Stomach (tissue), 9 donors: ENCODE results near the gene APOM. TPM values are rescaled to one million over a fixed set of nuclear protein-coding genes. Genes with fewer than 3 reads are reported as not detected.
A peak's percentile ranks its signal among the peaks of the same experiment; 100 is the strongest.

ENCODE experiments used
- DNase-seq, 2 donors: peaks; one replicate each; pipeline versions ENCODE4 v3.0.0 to v3.0.0-alpha.2; 2013 to 2019
- H3K27ac ChIP-seq, 5 donors: fragments of 200-600 bp in 4 of 5; sonication (generic) in 4 of 5; one replicate each; pipeline ENCODE4 v1.5.1; 2013 to 2019; ENCODE audit warnings: mild to moderate bottlenecking in 1 of 5, moderate library complexity in 1 of 5
- H3K27me3 ChIP-seq, 3 donors: fragments of 200-600 bp; sonication (generic); one replicate each; pipeline ENCODE4 v1.5.1; 2017 to 2019; ENCODE audit warnings: mixed run types in 1 of 3
- H3K36me3 ChIP-seq, 4 donors: fragments of 200-600 bp; sonication (generic); 1 replicate in 3 of 4; 2 replicates in 1 of 4; pipeline ENCODE4 v1.5.1; 2016 to 2019
- H3K4me1 ChIP-seq, 4 donors: fragments of 200-600 bp; sonication (generic); one replicate each; pipeline ENCODE4 v1.5.1; 2016 to 2019
- H3K4me3 ChIP-seq, 4 donors: fragments of 200-600 bp; sonication (generic) in 3 of 4; one replicate each; pipeline ENCODE4 v1.5.1; 2016 to 2019; ENCODE audit warnings: mild to moderate bottlenecking in 1 of 4
- H3K9me3 ChIP-seq, 4 donors: fragments of 200-600 bp; sonication (generic); one replicate each; pipeline ENCODE4 v1.5.1; 2016 to 2019
- EP300 ChIP-seq: sonication (generic); formaldehyde crosslinking; IDR thresholded peaks from one replicate; pipeline ENCODE4 v1.6.1; 2017; ENCODE audit warnings: antibody characterized with exemption
- POLR2A ChIP-seq, 4 donors: fragments of 450-650 bp; IDR thresholded peaks; one replicate each; pipeline ENCODE4 v1.6.1; 2016; ENCODE audit warnings: antibody characterized with exemption in 4 of 4, control low read depth in 2 of 4, mild to moderate bottlenecking in 1 of 4, moderate library complexity in 1 of 4
- POLR2AphosphoS5 ChIP-seq, 3 donors: sonication (generic); formaldehyde crosslinking; IDR thresholded peaks; one replicate each; pipeline ENCODE4 v1.6.1; 2016; ENCODE audit warnings: antibody characterized with exemption in 3 of 3
- WGBS, 5 donors: extraction: QIAGEN DNeasy Blood & Tissue Kit in 3 of 5; methylation state at CpG; one replicate each; pipeline versions ENCODE4 v1.1.5 to v1.1.7; 2013 to 2018; 5-methylcytosine and 5-hydroxymethylcytosine counted together
- intact Hi-C: fragments of 100-400 bp; cut with DNase I; formaldehyde crosslinking; loops from one replicate; pipeline ENCODE4 v1.15.1; 2023; ENCODE audit warnings: low total_unique reads
- polyA plus RNA-seq, 3 donors: library from polyadenylated mRNA; stranded (reverse); fragments of 200-250 nt; gene quantifications; one replicate each; pipeline ENCODE4 v1.2.3, GENCODE V29; 2013
- total RNA-seq, 5 donors: library from RNA; depleted of rRNA; stranded (reverse); fragments of >200 nt; gene quantifications; one replicate each; pipeline versions ENCODE4 v1.1.0 to v1.2.3, GENCODE V29; 2014 to 2016
- TF ChIP-seq, protein P1 (sequence below), 7 experiments: fragments of 450-650 bp in 4 of 7; fragments of 200-600 bp in 3 of 7; sonication (generic) in 3 of 7; IDR thresholded peaks; one replicate each; pipeline ENCODE4 v1.5.1; 2016 to 2019; ENCODE audit warnings: antibody characterized with exemption in 7 of 7, control low read depth in 2 of 7, mild to moderate bottlenecking in 1 of 7
- donor health status: healthy with polysubstance abuse.
- donor health status: Bipolar disorder and iron deficiency.
- donor health status: healthy.

Gene APOM
- total and polyA plus RNA-seq, 8 donors = 1.3 to 14.2 (median 6.4) TPM; not detected in 3

DNA sequence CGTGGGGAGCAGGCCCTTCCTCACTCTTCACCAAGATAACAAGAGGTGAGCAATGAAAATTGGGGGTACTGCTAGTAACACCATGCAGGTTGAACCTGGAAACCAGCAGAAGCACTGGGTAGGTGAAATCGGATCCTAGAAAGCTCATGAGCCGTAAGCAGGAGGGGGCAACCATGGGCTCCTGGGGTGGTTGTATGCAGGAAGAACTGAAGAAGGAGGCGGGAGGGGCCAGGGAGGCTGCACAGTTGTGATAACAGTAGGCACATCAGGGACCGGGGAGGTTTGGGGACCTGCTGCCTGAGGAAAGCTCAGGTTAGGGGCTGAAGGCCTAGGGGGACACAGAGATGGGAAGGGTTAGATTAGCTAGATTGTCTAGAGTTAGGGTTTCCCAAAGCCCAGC lies 30.8 kb downstream of the APOM start:
- no peaks in the 10 kb centered on the region for H3K27me3 ChIP-seq
- no peaks in the 10 kb centered on the region for H3K9me3 ChIP-seq
- H3K4me1 ChIP-seq = peaks cover 9 to 44% (median 26%) of the 10 kb centered on the region in 4 donors
- 76 to 88% (median 81%) methylated on average over 5 of the region's 5 CpGs for WGBS, 5 donors
- H3K36me3 ChIP-seq = peaks cover 49 to 73% (median 69%) of the 10 kb centered on the region in 4 donors
- intact Hi-C loops = loop anchor here (10.0 kb wide), 1 partner anchor 78 kb away; the partner anchor contains the start of gene SAPCD1
- no peak overlapping the region for H3K4me3 ChIP-seq
- H3K27ac ChIP-seq = no peak overlapping the region
- no peak for TF ChIP-seq POLR2AphosphoS5 (IDR thresholded peaks at IDR 0.05)
- TF ChIP-seq, protein P1, sequence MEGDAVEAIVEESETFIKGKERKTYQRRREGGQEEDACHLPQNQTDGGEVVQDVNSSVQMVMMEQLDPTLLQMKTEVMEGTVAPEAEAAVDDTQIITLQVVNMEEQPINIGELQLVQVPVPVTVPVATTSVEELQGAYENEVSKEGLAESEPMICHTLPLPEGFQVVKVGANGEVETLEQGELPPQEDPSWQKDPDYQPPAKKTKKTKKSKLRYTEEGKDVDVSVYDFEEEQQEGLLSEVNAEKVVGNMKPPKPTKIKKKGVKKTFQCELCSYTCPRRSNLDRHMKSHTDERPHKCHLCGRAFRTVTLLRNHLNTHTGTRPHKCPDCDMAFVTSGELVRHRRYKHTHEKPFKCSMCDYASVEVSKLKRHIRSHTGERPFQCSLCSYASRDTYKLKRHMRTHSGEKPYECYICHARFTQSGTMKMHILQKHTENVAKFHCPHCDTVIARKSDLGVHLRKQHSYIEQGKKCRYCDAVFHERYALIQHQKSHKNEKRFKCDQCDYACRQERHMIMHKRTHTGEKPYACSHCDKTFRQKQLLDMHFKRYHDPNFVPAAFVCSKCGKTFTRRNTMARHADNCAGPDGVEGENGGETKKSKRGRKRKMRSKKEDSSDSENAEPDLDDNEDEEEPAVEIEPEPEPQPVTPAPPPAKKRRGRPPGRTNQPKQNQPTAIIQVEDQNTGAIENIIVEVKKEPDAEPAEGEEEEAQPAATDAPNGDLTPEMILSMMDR (IDR thresholded peaks at IDR 0.05) = no peak
- DNase-seq = no peak

DNA sequence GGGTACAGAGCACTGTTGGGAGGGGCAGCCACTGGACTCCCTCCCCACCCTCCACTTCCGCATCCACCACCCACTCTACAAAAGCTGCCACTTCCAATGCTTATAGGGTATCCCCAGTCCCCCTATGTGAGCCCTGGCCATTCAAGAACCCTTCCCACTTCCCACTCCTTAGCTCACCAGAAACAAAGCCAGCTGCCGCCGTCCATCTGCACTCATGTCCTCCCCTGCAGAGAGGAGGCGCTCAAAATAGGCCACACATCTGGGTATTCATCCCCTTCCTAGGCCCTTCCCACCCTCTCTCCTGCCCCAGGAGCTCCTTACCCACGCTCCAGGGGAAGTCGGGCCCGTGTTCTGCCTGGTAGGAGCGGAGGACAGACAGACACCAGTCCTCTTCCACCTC lies 31.6 kb downstream of the APOM start:
- TF ChIP-seq POLR2AphosphoS5 (IDR thresholded peaks at IDR 0.05) (no peak), POLR2A (IDR thresholded peaks at IDR 0.05) (no peak), EP300 (no peak)
- TF ChIP-seq, protein P1 (IDR thresholded peaks at IDR 0.05) = no peak
- H3K4me1 ChIP-seq = peaks cover 4 to 36% (median 21%) of the 10 kb centered on the region in 4 donors
- H3K36me3 ChIP-seq = peaks cover 56 to 81% (median 77%) of the 10 kb centered on the region in 4 donors
- intact Hi-C loops = loop anchor here (10.0 kb wide), 1 partner anchor 77 kb away; the partner anchor contains the start of gene SAPCD1
- no peaks in the 10 kb centered on the region for H3K9me3 ChIP-seq
- H3K27me3 ChIP-seq = no peaks in the 10 kb centered on the region
- 83 to 94% (median 84%) methylated on average over 8 of the region's 8 CpGs for WGBS, 5 donors
- no peak overlapping the region for H3K27ac ChIP-seq
- H3K4me3 ChIP-seq = no peak overlapping the region
- no peak for DNase-seq

DNA sequence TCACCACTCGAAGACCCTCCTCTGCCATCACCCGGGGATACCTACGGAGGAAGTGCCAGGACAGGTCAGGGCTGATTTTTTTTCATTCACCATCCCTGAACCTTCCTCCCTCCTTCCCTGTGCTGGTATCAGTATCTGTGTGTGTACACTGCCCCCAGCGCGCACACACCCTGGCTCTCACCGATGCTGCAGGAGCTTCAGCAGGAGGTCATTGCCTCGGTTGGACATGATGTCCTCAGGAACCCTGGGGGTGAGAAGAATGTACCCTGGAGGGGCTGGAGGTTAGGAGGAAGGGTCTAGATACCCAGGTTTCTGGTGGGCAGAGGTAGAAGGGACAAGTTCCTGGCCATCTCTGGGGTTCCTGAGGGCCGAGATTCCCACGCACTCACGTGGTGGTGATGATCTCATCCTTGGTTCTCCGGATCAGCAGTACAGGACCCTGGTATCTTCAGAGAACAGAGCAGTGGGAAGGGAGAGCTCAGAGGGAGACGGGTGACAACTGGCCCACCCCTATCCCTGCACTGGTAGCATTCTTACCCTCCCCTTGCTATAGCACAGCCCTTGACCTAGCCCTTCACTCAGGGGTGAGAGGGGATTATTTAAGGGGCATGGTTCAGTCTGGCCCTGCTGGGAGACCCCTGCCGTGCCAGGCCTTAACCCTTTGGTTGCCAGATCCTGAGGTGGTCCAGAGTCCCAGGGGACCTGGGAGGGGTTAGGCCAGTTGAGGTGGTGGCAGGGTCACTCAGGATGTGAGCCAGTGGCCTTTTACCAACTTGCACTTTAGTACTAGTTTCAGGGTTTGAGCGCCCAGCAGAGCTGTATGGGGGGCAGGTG lies 32.4 kb downstream of the APOM start:
- WGBS, 5 donors = 80 to 87% (median 82%) methylated on average over 13 to 14 of the region's 14 CpGs
- Histone ChIP-seq H3K27ac (peak overlapping the region in 1 of 5 donors; percentile 43), H3K4me3 (no peak overlapping the region), H3K27me3 (no peaks in the 10 kb centered on the region), H3K4me1 (peaks cover 4 to 29% (median 17%) of the 10 kb centered on the region in 4 donors), H3K9me3 (no peaks in the 10 kb centered on the region), H3K36me3 (peaks cover 63 to 89% (median 85%) of the 10 kb centered on the region in 4 donors)
- TF ChIP-seq, protein P1 (IDR thresholded peaks at IDR 0.05) = no peak
- TF ChIP-seq POLR2A (IDR thresholded peaks at IDR 0.05) = no peak
- no peak for TF ChIP-seq POLR2AphosphoS5 (IDR thresholded peaks at IDR 0.05)
- no peak for TF ChIP-seq EP300
- no peak for DNase-seq
- intact Hi-C loops = loop anchor here (10.0 kb wide), 1 partner anchor 77 kb away; the partner anchor contains the start of gene SAPCD1

DNA sequence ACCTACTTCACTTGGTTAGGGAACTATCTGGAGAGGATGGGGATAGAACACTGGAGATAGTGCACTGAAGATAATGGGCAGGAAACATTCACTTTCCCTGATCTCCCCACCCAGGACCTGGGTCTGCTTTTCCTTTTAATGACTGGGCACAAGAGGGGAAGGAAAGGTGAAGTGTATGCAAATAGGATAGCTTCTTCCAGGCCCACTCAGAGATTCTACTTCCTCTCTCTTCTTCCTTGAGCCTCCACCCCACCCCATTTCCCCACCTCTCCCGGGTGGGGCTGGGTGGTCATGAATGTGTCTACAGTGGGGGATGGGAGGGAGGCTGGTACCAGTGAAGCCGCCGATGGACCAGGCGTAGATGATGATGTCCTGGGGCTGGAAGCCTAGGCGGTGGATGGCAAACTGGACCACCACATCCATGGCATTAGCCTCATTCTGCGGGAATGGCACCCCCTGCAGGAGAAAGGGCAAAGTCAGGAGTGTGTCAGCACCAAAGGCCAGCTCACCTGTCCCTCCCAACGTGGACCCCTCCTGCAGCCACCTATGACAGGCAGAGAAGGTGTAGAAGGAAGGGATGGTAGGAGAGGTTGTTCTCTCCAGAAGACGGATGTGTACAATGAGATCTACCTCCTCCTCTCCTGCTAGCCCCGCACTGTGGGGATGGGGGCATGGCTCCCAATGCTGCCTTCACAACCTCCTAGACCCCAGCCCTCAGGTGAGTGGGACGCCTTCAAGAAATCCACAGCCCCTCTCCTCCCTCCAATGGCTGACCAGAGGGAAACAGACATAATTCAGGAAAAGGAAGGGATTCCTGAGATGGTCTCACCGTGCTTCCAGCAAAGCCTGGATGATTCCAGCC lies 33.8 kb downstream of the APOM start:
- Histone ChIP-seq H3K4me1 (peaks cover 4 to 20% (median 12%) of the 10 kb centered on the region in 4 donors), H3K27ac (peak overlapping the region in 4 of 5 donors; percentile 14 to 72 (median 27)), H3K4me3 (no peak overlapping the region), H3K9me3 (no peaks in the 10 kb centered on the region), H3K36me3 (peaks cover 73 to 98% (median 97%) of the 10 kb centered on the region in 4 donors), H3K27me3 (no peaks in the 10 kb centered on the region)
- 74 to 81% (median 77%) methylated on average over 10 to 11 of the region's 11 CpGs for WGBS, 5 donors
- intact Hi-C loops = loop anchor here (10.0 kb wide), 1 partner anchor 75 kb away; the partner anchor contains the start of gene SAPCD1
- no peak for DNase-seq
- TF ChIP-seq EP300 = no peak
- TF ChIP-seq POLR2AphosphoS5 (IDR thresholded peaks at IDR 0.05) = no peak
- TF ChIP-seq POLR2A (IDR thresholded peaks at IDR 0.05) = no peak
- TF ChIP-seq, protein P1 (IDR thresholded peaks at IDR 0.05) = no peak
